Activated gamma-delta T cell treated with anti-CD3 and anti-CD28 coated beads, Interleukin-2, amount 50 U/mL, for 16 hours (primary cell): ENCODE measurements around the gene SPIN1.

ENCODE experiments used
- DNase-seq: peaks from one replicate; pipeline ENCODE4 v3.0.0-alpha.2; 2020; ENCODE audit warnings: low read depth

SPIN1 gene

GRCh38 chr9:88388886-88389605 lies 802 bp downstream of the SPIN1 start:
- peak; percentile 19 for DNase-seq

GRCh38 chr9:88390371-88390990 lies 2.2 kb downstream of the SPIN1 start:
- no peak for DNase-seq

- no peak for DNase-seq
Observed at GRCh38 chr9:88391236-88391635, 3.0 kb downstream of the SPIN1 start.

GRCh38 chr9:88391921-88392320 lies 3.7 kb downstream of the SPIN1 start:
- no peak for DNase-seq

GRCh38 chr9:88392549-88392948 lies 4.3 kb downstream of the SPIN1 start:
- DNase-seq, result no peak

GRCh38 chr9:88396836-88397577 lies 8.8 kb downstream of the SPIN1 start:
- no peak for DNase-seq

- no peak for DNase-seq
Observed at GRCh38 chr9:88398016-88398415, 9.8 kb downstream of the SPIN1 start.

GRCh38 chr9:88399966-88400365 lies 11.7 kb downstream of the SPIN1 start:
- no peak for DNase-seq

- no peak for DNase-seq
Observed at GRCh38 chr9:88403340-88403739, 15.1 kb downstream of the SPIN1 start.

GRCh38 chr9:88406051-88406450 lies 17.8 kb downstream of the SPIN1 start:
- no peak for DNase-seq

GRCh38 chr9:88411471-88411870 lies 23.2 kb downstream of the SPIN1 start:
- DNase-seq, result no peak

- DNase-seq, result no peak
Observed at GRCh38 chr9:88414298-88414697, 26.1 kb downstream of the SPIN1 start.

GRCh38 chr9:88418025-88418424 lies 29.8 kb downstream of the SPIN1 start:
- no peak for DNase-seq

GRCh38 chr9:88418715-88419540 lies 30.7 kb downstream of the SPIN1 start:
- DNase-seq, result no peak

GRCh38 chr9:88420227-88420626 lies 32.0 kb downstream of the SPIN1 start:
- no peak for DNase-seq

GRCh38 chr9:88421348-88421747 lies 33.1 kb downstream of the SPIN1 start:
- DNase-seq, result no peak

- DNase-seq, result no peak
Observed at GRCh38 chr9:88425538-88425950, 37.3 kb downstream of the SPIN1 start.

- no peak for DNase-seq
Observed at GRCh38 chr9:88426651-88427050, 38.4 kb downstream of the SPIN1 start.

GRCh38 chr9:88429595-88430430 lies 41.6 kb downstream of the SPIN1 start:
- DNase-seq, result no peak

- DNase-seq, result no peak
Observed at GRCh38 chr9:88433583-88434255, 45.5 kb downstream of the SPIN1 start.

- DNase-seq, result no peak
Observed at GRCh38 chr9:88435336-88435735, 47.1 kb downstream of the SPIN1 start.
